T-helper 17 cell (primary cell): ENCODE measurements around the gene PRLH. TPM values are rescaled to one million over a fixed set of nuclear protein-coding genes. Genes with fewer than 3 reads are reported as not detected.

Experiments used
- ATAC-seq: fragments of 150-1000 bp; cut with Tn5 transposase; 2 replicates; pipeline ENCODE4 v1.10.0; 2021; ENCODE audit warnings: mild to moderate bottlenecking, moderate library complexity
- DNase-seq, 3 donors: peaks; one replicate each; pipeline versions ENCODE4 v3.0.0 to v3.0.0-alpha.2; 2020 to 2021
- H3K9me3 ChIP-seq: one replicate; pipeline ENCODE4 v1.7.0; 2013; ENCODE audit warnings: low read length, mild to moderate bottlenecking; ENCODE audit not compliant: control insufficient read depth, poor library complexity, severe bottlenecking
- H3K27ac Mint-ChIP-seq: one replicate; pipeline ENCODE4 v1.8.0; 2022; ENCODE audit warnings: mild to moderate bottlenecking, moderate library complexity, mixed read lengths
- H3K27me3 Mint-ChIP-seq: one replicate; pipeline ENCODE4 v1.8.0; 2022; ENCODE audit warnings: mixed read lengths
- H3K36me3 Mint-ChIP-seq: one replicate; pipeline ENCODE4 v1.8.0; 2022; ENCODE audit warnings: low read depth, mixed read lengths
- H3K4me1 Mint-ChIP-seq: one replicate; pipeline ENCODE4 v1.8.0; 2022; ENCODE audit warnings: mild to moderate bottlenecking, mixed read lengths
- H3K4me3 Mint-ChIP-seq: one replicate; pipeline ENCODE4 v1.8.0; 2022; ENCODE audit warnings: mild to moderate bottlenecking, moderate library complexity, mixed read lengths
- total RNA-seq, 4 donors: library from RNA in 2 of 4; stranded (reverse) in 2 of 4; gene quantifications; one replicate each; pipeline ENCODE4 v1.2.3 and lab custom pipeline; 2022 to 2026

The PRLH gene, protein sequence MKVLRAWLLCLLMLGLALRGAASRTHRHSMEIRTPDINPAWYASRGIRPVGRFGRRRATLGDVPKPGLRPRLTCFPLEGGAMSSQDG
- not detected for total RNA-seq
- 0 reads per million in 2 donors for total RNA-seq (lab: John Stamatoyannopoulos, UW)

DNA sequence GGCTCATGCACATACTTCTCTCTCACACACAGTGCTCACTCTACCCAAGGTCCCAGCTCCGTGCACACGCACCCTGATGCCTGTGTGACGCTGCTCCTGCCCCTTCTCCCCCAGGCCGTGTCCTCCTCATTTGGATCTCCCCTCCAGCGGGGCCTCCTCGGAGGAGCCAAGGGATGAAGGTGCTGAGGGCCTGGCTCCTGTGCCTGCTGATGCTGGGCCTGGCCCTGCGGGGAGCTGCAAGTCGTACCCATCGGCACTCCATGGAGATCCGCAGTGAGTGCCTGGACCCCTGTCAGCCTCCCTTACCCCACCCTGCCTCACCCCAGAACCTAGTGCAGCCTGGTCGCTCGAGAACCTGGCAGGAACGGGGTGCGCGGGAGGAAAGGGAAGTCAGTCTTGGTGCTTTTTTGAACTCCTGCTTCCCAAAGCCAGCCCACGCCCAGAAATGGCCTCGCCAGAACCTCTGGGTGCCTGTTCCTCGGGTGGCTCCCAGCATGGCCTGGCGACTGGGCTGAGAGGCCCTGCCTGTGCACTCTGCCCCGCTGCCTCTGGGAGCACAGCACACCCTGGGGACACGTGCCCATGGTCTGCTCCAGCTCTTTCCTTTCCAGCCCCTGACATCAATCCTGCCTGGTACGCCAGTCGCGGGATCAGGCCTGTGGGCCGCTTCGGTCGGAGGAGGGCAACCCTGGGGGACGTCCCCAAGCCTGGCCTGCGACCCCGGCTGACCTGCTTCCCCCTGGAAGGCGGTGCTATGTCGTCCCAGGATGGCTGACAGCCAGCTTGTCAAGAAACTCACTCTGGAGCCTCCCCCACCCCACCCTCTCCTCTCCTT is at the start of gene PRLH:
Gene PRLH (plus strand): TSS at position 174 of the 835 bp plus-strand sequence. CDS start 0 bp downstream, at position 174.
- H3K9me3 ChIP-seq = no peaks in the 10 kb centered on the region
- Mint-ChIP-seq H3K36me3 (no peaks in the 10 kb centered on the region), H3K4me1 (peaks cover 2% of the 10 kb centered on the region), H3K27me3 (peaks cover 45% of the 10 kb centered on the region), H3K4me3 (no peak within 1 kb of the TSS), H3K27ac (no peak within 1 kb of the TSS)
- ATAC-seq (no peak), DNase-seq (no peak)

DNA sequence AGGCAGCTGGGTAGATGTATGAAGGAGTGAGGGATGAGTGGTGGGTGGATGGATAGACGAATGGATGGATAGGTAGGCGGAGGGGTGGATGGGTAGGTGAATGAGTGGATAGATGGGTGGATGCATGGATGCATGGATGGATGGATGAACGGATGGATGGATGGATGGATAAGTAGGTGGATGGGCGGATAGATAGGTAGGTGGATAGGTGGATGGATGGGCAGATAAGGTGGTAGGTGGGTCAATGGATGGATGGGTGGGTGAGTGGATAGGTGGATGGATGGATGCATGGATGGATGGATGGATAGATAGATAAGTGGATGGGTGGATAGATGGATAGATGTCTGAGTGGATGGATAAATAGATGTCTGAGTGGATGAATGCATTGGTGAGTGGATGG is 49.2 kb upstream of the PRLH start:
- ATAC-seq (no peak), DNase-seq (no peak)
- peaks cover 10% of the 10 kb centered on the region for H3K4me1 Mint-ChIP-seq
- peaks cover 8% of the 10 kb centered on the region for H3K27me3 Mint-ChIP-seq
- H3K9me3 ChIP-seq = no peaks in the 10 kb centered on the region
- no peak overlapping the region for H3K4me3 Mint-ChIP-seq
- H3K27ac Mint-ChIP-seq = no peak overlapping the region
- H3K36me3 Mint-ChIP-seq = no peaks in the 10 kb centered on the region

DNA sequence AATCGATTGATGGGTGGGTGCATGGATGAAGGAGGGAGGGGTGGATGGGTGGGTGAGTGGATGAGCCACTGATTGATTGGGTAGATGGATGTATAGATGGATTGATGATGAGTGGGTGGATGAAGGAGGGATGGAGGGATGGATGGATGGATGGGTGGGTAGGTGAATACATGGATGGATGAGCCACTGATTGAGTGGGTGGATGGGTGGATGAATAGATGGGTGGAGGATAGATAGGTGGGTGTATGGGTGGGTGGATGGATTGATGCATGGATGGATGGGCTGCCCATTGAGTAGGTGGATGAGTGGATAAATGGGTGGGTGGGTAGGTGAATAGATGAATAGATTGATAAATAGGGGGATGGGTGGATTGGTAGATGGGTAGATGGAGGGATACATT is 48.4 kb upstream of the PRLH start:
- H3K4me3 Mint-ChIP-seq = no peak overlapping the region
- H3K27ac Mint-ChIP-seq = no peak overlapping the region

DNA sequence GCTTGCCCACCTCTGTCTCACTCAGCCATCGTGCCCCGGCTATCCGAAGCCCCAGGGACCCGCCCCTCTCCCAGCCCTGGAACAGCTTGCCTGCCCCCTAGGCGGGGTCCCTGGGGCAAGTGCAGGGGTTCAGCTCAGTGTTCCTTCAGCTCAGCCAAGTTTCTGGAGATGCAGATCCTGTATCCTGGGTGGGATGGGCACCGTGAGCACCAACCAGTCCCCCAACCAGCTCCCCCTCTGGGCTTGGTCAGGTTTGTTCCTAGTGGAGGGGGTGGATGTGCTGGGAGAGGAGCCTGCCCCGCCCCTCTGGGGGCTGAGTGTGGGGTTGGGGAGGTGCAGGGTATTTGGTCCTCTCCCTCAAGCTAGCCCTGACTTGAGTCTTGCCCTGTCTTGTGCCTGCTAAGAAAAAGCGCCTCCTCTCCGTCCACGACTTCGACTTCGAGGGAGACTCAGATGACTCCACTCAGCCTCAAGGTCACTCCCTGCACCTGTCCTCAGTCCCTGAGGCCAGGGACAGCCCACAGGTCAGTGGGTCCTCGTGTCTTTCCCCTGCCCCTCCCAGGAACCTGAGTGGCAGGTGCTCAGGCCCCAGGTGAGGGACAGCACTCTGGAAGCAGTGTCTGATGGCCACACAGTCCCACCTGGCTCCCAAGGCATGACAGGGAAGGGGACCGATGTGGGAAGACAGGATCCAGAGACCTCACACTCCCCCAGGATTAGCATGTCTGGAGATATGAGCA is 46.7 kb upstream of the PRLH start:
- Mint-ChIP-seq H3K27me3 (peaks cover 7% of the 10 kb centered on the region), H3K36me3 (no peaks in the 10 kb centered on the region), H3K27ac (no peak overlapping the region), H3K4me1 (peaks cover 10% of the 10 kb centered on the region), H3K4me3 (no peak overlapping the region)
- H3K9me3 ChIP-seq = no peaks in the 10 kb centered on the region
- DNase-seq (no peak), ATAC-seq (no peak)

More for the DNA sequence above, 48.4 kb upstream of the PRLH start:
- Mint-ChIP-seq H3K4me1 (peaks cover 10% of the 10 kb centered on the region), H3K27me3 (peaks cover 8% of the 10 kb centered on the region), H3K36me3 (no peaks in the 10 kb centered on the region)
- no peak for DNase-seq
- no peak for ATAC-seq
- H3K9me3 ChIP-seq = no peaks in the 10 kb centered on the region

DNA sequence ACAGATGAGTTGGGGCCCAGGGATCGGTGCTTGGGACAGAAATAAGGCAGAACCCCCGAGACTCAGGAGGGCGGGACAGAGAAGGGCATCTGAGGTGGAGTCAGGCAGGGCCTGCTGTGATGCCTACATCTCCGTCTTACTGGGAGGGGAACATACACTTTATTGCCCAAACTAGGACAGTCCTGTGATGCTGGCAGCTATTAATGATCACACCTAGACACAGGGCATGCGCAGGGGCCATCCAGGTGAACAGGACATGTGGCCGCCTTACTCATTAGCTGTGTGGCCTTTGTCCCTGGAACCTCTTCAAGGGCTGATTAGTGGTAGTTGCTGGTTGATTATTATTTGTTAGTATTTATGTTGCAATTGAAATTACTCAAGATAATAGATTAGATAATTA is 46.1 kb upstream of the PRLH start:
- Mint-ChIP-seq H3K27me3 (peaks cover 1% of the 10 kb centered on the region), H3K36me3 (no peaks in the 10 kb centered on the region)
- no peak for ATAC-seq

DNA sequence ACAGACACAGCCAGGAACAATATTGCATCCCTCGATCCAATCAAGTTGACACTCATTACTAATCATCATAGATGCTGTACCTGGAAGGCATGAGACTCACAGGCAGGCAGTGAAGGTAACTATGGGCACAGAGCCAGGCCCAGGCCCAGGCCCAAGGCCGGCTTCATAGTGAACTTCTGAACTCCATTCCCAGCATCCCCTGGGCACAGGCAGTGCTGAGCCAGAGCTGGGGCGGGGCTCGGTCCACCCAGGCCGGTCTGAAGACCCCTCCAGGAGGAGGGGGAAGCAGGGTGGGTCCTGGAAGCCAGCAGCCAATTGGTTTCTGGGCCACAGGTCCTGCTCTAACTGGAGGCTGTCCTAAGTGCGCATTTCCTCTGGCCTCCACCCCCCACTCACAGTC is 41.7 kb upstream of the PRLH start:
- no peaks in the 10 kb centered on the region for H3K9me3 ChIP-seq
- no peak for ATAC-seq
- Mint-ChIP-seq H3K27ac (no peak overlapping the region), H3K27me3 (no peaks in the 10 kb centered on the region), H3K4me3 (no peak overlapping the region), H3K36me3 (no peaks in the 10 kb centered on the region), H3K4me1 (peaks cover 8% of the 10 kb centered on the region)
- no peak for DNase-seq

More for the DNA sequence above, 46.1 kb upstream of the PRLH start:
- peaks cover 6% of the 10 kb centered on the region for H3K4me1 Mint-ChIP-seq
- H3K9me3 ChIP-seq = no peaks in the 10 kb centered on the region
- DNase-seq = no peak
- no peak overlapping the region for H3K4me3 Mint-ChIP-seq
- no peak overlapping the region for H3K27ac Mint-ChIP-seq

DNA sequence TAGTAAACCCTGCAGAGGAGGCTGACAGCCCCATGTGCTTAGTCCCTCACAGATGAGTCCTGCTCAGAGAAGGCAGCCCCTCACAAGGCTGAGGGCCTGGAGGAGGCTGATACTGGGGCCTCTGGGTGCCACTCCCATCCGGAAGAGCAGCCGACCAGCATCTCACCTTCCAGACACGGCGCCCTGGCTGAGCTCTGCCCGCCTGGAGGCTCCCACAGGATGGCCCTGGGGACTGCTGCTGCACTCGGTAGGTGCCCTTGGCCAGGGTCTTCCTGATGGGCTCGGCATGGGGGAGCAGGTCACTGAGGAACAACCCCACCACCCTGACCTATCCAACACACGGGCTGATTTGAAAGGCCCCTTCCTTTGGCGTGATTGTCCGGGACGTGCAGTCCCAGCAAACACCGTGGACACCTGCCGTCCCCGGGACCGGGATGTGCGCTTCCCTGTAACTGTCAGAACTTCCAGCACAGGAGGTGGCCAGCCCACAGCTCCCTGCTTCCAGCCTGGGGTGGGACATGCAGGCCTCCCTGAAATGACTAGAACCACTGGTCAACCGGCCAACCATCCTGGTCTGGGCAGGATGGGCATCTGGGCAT is 40.7 kb upstream of the PRLH start:
- no peaks in the 10 kb centered on the region for H3K9me3 ChIP-seq
- Mint-ChIP-seq H3K27me3 (no peaks in the 10 kb centered on the region), H3K36me3 (no peaks in the 10 kb centered on the region), H3K4me1 (peaks cover 5% of the 10 kb centered on the region), H3K4me3 (no peak overlapping the region), H3K27ac (no peak overlapping the region)
- no peak for ATAC-seq
- DNase-seq = no peak

DNA sequence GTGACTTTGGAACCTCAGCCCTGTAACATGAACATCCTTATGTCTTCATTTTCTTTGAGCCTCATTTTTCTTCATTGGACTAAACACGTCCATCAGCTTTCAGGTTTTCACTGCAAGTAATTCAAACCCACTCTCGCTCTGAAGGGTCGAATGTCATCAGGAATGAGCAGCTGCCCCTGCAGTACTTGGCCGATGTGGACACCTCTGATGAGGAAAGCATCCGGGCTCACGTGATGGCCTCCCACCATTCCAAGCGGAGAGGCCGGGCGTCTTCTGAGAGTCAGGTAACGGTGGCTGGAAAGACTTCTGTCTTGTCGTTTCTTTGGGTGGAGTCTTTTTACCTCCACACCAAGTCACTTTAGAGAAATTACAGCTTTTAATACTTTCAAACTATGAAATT is 39.1 kb upstream of the PRLH start:
- Mint-ChIP-seq H3K36me3 (no peaks in the 10 kb centered on the region), H3K4me3 (no peak overlapping the region), H3K4me1 (peaks cover 2% of the 10 kb centered on the region), H3K27ac (no peak overlapping the region), H3K27me3 (no peaks in the 10 kb centered on the region)
- ATAC-seq (no peak), DNase-seq (no peak)
- no peaks in the 10 kb centered on the region for H3K9me3 ChIP-seq

DNA sequence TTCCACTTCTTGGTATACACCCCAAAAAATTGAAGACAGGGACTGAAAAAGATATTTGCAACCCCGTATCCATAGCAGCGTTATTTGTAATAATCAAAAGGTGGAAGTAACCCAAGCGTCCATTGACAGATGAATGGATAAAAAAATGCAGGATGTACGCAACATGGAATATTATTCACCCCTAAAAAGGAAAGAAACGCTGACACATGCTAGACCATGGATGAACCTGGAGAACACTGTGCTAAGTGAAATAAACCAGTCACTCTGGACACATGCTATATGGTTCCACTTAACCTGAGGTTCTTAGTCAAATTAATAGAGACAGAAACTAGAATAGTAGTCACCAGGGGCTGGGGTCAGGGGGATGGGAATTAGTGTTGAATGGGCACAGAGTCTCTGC is 38.6 kb upstream of the PRLH start:
- Mint-ChIP-seq H3K4me3 (no peak overlapping the region), H3K4me1 (peaks cover 2% of the 10 kb centered on the region), H3K27ac (no peak overlapping the region), H3K36me3 (no peaks in the 10 kb centered on the region), H3K27me3 (no peaks in the 10 kb centered on the region)
- ATAC-seq (no peak), DNase-seq (no peak)
- no peaks in the 10 kb centered on the region for H3K9me3 ChIP-seq

DNA sequence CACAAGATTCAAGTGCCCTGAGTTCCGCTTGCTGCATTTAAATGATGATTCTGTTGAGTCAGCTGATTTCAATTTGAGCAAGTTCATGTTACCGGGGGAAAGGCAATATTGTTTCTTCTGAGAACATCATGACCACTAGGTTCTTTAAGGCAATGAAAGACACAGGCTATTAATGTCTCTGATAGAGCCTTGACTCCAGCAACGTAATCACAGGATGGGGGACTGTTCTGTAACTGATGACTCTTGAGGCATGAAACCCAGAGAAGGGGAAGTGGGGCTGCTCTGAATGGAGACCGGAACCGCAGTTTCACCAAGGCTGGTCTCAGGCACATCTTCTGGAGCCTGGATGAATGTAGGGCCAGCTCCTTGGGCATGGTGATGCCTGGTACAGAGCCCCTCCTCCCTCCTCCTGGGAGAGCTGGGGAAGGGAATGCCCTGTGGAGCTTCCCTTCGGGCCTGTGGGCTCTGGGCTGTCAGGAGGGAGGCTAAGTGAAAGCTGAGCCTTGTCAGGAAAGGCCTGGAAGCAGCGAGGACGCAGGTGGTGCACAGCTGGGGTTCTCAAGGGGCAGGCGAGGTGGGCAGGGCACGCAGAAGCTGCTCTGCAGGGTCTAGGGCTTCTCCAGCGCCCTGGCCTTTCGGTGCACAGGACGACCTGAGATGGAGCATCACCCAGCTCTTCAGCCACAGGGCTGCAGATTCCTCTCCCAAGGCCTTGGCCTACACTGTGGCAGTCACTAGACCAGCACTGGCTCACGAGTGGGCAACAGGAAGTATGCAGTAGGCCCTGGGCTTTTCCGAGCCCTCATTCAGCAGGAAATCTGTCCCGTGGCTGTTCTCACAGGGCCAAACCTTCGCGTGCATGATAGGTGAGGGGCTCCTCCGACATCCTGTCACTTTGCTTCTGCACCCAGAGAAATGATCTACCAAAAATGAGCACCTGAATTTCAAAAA is 36.6 kb upstream of the PRLH start:
- H3K4me3 Mint-ChIP-seq = no peak overlapping the region

DNA sequence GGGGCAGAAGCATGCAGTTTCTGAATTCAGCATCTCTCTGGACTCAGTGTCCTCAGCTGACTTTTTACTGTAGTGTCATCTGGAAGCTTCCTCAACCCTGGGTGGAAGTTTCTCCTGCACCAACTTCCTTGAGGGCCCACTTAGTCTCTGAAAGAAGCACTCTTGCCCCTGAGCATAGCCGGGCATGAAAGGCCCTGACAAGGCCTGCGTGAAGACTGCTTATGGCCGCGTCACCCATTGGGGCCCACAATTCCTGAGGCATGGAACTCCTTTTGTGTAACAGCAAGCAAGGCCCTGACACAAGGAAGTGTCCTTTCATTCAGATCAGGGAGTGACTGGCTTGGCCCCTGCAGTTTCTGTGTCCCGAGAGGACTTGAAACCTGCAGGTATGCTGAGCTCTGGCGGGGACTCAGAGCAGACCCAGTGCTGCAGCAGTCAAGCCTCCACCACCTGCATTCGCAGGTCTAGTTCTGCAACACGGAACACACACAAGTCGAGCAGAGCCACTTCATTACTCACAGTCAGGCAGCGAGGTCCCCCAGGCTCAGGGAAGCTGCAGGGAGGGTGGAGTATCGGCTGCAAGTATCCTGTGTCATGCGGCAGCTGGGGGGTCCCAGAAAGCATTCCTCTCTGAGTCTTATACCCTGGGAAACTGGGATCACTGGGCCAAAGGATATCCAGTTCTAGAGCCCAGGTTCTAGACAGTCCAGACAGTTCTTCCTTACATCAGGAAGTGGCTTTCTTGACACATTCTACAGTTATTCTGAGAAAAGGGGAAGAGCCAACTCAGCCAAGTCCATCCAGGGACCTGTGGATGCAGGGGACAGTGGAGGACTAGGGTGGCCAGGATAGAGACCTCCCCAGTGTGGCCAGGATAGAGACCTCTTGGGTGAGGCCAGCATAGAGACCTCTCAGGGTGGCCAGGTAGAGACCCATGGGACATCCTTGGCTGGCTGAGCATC is 35.6 kb upstream of the PRLH start:
- H3K36me3 Mint-ChIP-seq = no peaks in the 10 kb centered on the region
- ATAC-seq = no peak
- DNase-seq = no peak
- no peak overlapping the region for H3K27ac Mint-ChIP-seq
- no peaks in the 10 kb centered on the region for H3K9me3 ChIP-seq
- no peak overlapping the region for H3K4me3 Mint-ChIP-seq
- peaks cover 2% of the 10 kb centered on the region for H3K4me1 Mint-ChIP-seq
- no peaks in the 10 kb centered on the region for H3K27me3 Mint-ChIP-seq

More for the DNA sequence above, 36.6 kb upstream of the PRLH start:
- Mint-ChIP-seq H3K4me1 (peaks cover 2% of the 10 kb centered on the region), H3K27me3 (no peaks in the 10 kb centered on the region), H3K27ac (no peak overlapping the region), H3K36me3 (no peaks in the 10 kb centered on the region)
- H3K9me3 ChIP-seq = no peaks in the 10 kb centered on the region
- ATAC-seq (no peak), DNase-seq (no peak)

DNA sequence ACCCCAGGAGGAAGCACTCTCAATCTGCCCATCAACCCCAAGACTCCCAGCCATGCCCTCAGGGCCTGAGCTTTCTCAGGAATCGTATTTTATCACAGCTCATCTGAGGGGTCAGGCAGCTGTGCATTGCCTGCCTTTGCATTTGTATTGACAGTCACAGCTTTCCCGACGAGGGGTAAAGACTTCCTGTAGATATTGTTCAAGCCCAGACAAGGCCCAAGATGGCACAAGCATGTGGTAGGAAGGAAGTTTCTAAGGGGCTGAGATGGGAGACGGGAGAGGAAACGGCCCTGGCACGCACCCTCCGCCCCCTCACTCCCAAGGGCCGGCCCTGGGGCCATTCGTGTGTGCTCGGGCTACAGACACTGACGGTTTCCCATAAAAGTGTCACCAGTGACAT is 34.2 kb upstream of the PRLH start:
- Mint-ChIP-seq H3K4me1 (peaks cover 2% of the 10 kb centered on the region), H3K36me3 (no peaks in the 10 kb centered on the region), H3K4me3 (no peak overlapping the region), H3K27me3 (peaks cover 11% of the 10 kb centered on the region), H3K27ac (no peak overlapping the region)
- ATAC-seq (no peak), DNase-seq (no peak)
- no peaks in the 10 kb centered on the region for H3K9me3 ChIP-seq
